HG02759 (cell line): Measurements from ENCODE around the gene TXNDC17.
"Not testable (repeated sequence)": the region's sequence is repeated elsewhere in the genome, so short reads cannot be mapped to it uniquely, and the experiment has no call there.

Source experiments
- ATAC-seq: cut with Tn5 transposase; IDR thresholded peaks from one replicate; pipeline ENCODE4 v1.9.1; 2021; ENCODE audit warnings: mild to moderate bottlenecking, moderate library complexity; ENCODE audit not compliant: unreplicated experiment

Gene TXNDC17

GRCh38 chr17:6682339-6682738 is 41.5 kb downstream of the TXNDC17 start:
- ATAC-seq, result no peak

GRCh38 chr17:6683081-6683684 is 42.3 kb downstream of the TXNDC17 start:
- ATAC-seq, result no peak

- ATAC-seq, result no peak
These were observed 43.0 kb downstream of the TXNDC17 start for GRCh38 chr17:6683730-6684459.

GRCh38 chr17:6684460-6684783 is 43.6 kb downstream of the TXNDC17 start:
- no peak for ATAC-seq

- ATAC-seq, result no peak
These were observed 44.3 kb downstream of the TXNDC17 start for GRCh38 chr17:6684881-6685767.

GRCh38 chr17:6686026-6686425 is 45.2 kb downstream of the TXNDC17 start:
- ATAC-seq, result no peak

GRCh38 chr17:6688944-6689343 is 48.1 kb downstream of the TXNDC17 start:
- no peak for ATAC-seq

- no peak for ATAC-seq
These were observed 49.8 kb downstream of the TXNDC17 start for GRCh38 chr17:6690641-6691040.

GRCh38 chr17:6691546-6691945 is 50.7 kb downstream of the TXNDC17 start:
- ATAC-seq, result no peak

GRCh38 chr17:6691958-6692357 is 51.1 kb downstream of the TXNDC17 start:
- not testable (repeated sequence) for ATAC-seq
